GM18861 (cell line): ENCODE data around the gene ARSI.
"Not testable (repeated sequence)": the region's sequence is repeated elsewhere in the genome, so short reads cannot be mapped to it uniquely, and the experiment has no call there.

Source experiments
- ATAC-seq: cut with Tn5 transposase; IDR thresholded peaks from one replicate; pipeline ENCODE4 v1.9.1; 2021; ENCODE audit not compliant: unreplicated experiment

Gene ARSI

GRCh38 chr5:150248946-150249345 lies 53.8 kb downstream of the ARSI start:
- no peak for ATAC-seq

GRCh38 chr5:150248493-150248892 lies 54.2 kb downstream of the ARSI start:
- ATAC-seq, result not testable (repeated sequence)

GRCh38 chr5:150247726-150248125 lies 55.0 kb downstream of the ARSI start:
- ATAC-seq, result no peak

GRCh38 chr5:150246835-150247234 lies 55.9 kb downstream of the ARSI start:
- ATAC-seq, result no peak

GRCh38 chr5:150246429-150246828 lies 56.3 kb downstream of the ARSI start:
- no peak for ATAC-seq
